ENCODE results near the gene CFAP92.
A peak's percentile ranks its signal among the peaks of the same experiment; 100 is the strongest.

DNA sequence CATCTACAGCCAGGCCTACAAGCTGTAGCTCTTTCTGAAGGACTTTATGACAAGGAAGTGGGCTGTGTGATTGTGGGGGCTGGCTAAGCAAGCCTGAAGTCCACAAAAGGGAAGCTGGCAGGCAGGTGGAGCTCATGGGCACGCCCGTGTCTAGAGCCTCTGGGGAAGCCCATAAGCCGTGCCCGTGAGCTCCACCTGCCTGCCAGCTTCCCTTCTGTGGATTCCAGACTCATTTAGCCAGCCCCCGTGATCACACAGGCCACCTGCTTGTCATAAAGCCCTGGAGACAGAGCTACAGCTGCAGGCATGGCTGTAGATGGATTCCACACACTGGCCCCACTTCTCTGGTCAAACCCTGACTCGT is 22.5 kb upstream of the CFAP92 start:
- TF ChIP-seq, protein P1, sequence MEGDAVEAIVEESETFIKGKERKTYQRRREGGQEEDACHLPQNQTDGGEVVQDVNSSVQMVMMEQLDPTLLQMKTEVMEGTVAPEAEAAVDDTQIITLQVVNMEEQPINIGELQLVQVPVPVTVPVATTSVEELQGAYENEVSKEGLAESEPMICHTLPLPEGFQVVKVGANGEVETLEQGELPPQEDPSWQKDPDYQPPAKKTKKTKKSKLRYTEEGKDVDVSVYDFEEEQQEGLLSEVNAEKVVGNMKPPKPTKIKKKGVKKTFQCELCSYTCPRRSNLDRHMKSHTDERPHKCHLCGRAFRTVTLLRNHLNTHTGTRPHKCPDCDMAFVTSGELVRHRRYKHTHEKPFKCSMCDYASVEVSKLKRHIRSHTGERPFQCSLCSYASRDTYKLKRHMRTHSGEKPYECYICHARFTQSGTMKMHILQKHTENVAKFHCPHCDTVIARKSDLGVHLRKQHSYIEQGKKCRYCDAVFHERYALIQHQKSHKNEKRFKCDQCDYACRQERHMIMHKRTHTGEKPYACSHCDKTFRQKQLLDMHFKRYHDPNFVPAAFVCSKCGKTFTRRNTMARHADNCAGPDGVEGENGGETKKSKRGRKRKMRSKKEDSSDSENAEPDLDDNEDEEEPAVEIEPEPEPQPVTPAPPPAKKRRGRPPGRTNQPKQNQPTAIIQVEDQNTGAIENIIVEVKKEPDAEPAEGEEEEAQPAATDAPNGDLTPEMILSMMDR (IDR thresholded peaks at IDR 0.05): peak in 1 of 12 donors; percentile 17
- no peak for TF ChIP-seq POLR2A (IDR thresholded peaks at IDR 0.05)

All from heart left ventricle (tissue), 13 donors.